ENCODE measurements around the gene SGPP2.
"Not testable (repeated sequence)": the region's sequence is repeated elsewhere in the genome, so short reads cannot be mapped to it uniquely, and the experiment has no call there.

SGPP2 gene

DNA sequence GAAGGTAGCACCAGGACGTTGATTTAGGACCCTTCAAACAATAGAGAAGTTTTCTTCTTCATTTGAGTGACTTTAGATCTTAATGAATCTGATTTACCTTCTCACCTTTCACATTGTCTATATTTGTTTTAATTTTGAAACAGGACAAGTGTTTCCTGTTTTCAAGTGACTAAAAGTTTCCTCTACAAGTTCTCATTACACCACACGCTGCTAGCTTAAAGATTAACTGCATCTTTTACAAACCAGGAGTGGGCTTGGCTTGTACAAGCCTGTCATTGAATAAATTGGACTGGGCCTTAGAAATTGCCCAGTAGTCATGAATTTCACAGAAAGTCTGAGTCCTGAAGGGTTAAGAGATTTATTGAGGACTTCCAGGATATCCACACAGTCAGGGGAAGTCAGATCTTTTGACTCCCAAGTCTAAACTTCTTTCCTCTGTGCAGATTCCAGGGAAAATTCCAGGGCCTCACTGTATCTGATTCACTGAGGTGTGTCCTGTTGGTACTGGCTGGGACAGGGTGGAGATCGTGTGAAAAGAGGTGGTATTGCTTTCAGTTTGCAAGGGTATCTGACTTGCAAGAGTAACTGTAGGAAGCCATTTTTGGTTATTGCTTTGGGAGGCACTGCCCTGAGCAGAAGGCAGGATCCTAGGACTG lies 3.4 kb downstream of the SGPP2 start:
- H3K9me3 ChIP-seq (ENCODE audit: control insufficient read depth in 2 of 2, low read length in 2 of 2) = no peaks in the 10 kb centered on the region
- H3K4me1 ChIP-seq (ENCODE audit: control insufficient read depth, insufficient read depth, low read length) = peaks cover 10% of the 10 kb centered on the region
- no peak overlapping the region for H3K27ac ChIP-seq (ENCODE audit: low read length)
- H3K9ac ChIP-seq (ENCODE audit: low read length in 2 of 2) = no peak overlapping the region
- no peaks in the 10 kb centered on the region for H3K36me3 ChIP-seq (ENCODE audit: control insufficient read depth in 2 of 2, insufficient read depth in 2 of 2, low read length in 2 of 2)
- peaks cover 14 to 26% of the 10 kb centered on the region in 2 donors for H3K27me3 ChIP-seq (ENCODE audit: control insufficient read depth in 1 of 2, insufficient read depth in 2 of 2, low read length in 2 of 2)
- no peak overlapping the region for H3K4me3 ChIP-seq (ENCODE audit: low read length in 2 of 2)

DNA sequence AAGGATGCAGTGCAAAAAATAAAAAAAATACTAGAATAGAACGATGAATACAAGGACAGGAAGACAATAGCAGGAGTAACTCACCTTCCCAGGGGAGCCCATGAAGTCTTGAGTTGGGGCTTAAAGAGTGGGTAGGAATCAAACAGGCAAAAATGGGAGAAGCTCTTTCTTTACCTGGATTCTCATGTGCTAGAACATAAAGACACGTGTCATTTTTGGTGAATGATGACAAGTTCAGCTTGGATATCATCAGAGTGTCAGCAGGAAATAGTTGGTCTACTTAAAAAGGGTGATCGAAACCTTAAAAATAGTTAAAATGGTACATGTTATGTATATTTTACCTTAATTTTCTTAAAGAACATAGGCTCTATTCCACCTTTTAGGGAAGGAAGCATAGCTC lies 5.7 kb downstream of the SGPP2 start:
- Histone ChIP-seq H3K9me3 (ENCODE audit: control insufficient read depth in 2 of 2, low read length in 2 of 2) (no peaks in the 10 kb centered on the region), H3K27me3 (ENCODE audit: control insufficient read depth in 1 of 2, insufficient read depth in 2 of 2, low read length in 2 of 2) (peaks cover 5 to 8% of the 10 kb centered on the region in 2 donors), H3K36me3 (ENCODE audit: control insufficient read depth in 2 of 2, insufficient read depth in 2 of 2, low read length in 2 of 2) (no peaks in the 10 kb centered on the region), H3K9ac (ENCODE audit: low read length in 2 of 2) (no peak overlapping the region), H3K4me3 (ENCODE audit: low read length in 2 of 2) (no peak overlapping the region), H3K4me1 (ENCODE audit: control insufficient read depth, insufficient read depth, low read length) (peaks cover 3% of the 10 kb centered on the region), H3K27ac (ENCODE audit: low read length) (no peak overlapping the region)

GRCh38 chr2:222430681-222431080 lies 6.3 kb downstream of the SGPP2 start:
- Histone ChIP-seq H3K36me3 (ENCODE audit: control insufficient read depth in 2 of 2, insufficient read depth in 2 of 2, low read length in 2 of 2) (no peaks in the 10 kb centered on the region), H3K4me1 (ENCODE audit: control insufficient read depth, insufficient read depth, low read length) (no peaks in the 10 kb centered on the region), H3K4me3 (ENCODE audit: low read length in 2 of 2) (no peak overlapping the region), H3K27me3 (ENCODE audit: control insufficient read depth in 1 of 2, insufficient read depth in 2 of 2, low read length in 2 of 2) (peaks cover 0 to 2% of the 10 kb centered on the region in 2 donors), H3K9ac (ENCODE audit: low read length in 2 of 2) (no peak overlapping the region), H3K9me3 (ENCODE audit: control insufficient read depth in 2 of 2, low read length in 2 of 2) (no peaks in the 10 kb centered on the region), H3K27ac (ENCODE audit: low read length) (no peak overlapping the region)

GRCh38 chr2:222431869-222432268 lies 7.5 kb downstream of the SGPP2 start:
- no peak overlapping the region for H3K9ac ChIP-seq (ENCODE audit: low read length in 2 of 2)
- H3K4me3 ChIP-seq (ENCODE audit: low read length in 2 of 2) = no peak overlapping the region
- no peak overlapping the region for H3K27ac ChIP-seq (ENCODE audit: low read length)

GRCh38 chr2:222433332-222434173 lies 9.2 kb downstream of the SGPP2 start:
- Histone ChIP-seq H3K9me3 (ENCODE audit: control insufficient read depth in 2 of 2, low read length in 2 of 2) (no peaks in the 10 kb centered on the region), H3K4me3 (ENCODE audit: low read length in 2 of 2) (no peak overlapping the region), H3K27ac (ENCODE audit: low read length) (no peak overlapping the region), H3K36me3 (ENCODE audit: control insufficient read depth in 2 of 2, insufficient read depth in 2 of 2, low read length in 2 of 2) (no peaks in the 10 kb centered on the region), H3K4me1 (ENCODE audit: control insufficient read depth, insufficient read depth, low read length) (no peaks in the 10 kb centered on the region), H3K9ac (ENCODE audit: low read length in 2 of 2) (no peak overlapping the region), H3K27me3 (ENCODE audit: control insufficient read depth in 1 of 2, insufficient read depth in 2 of 2, low read length in 2 of 2) (no peaks in the 10 kb centered on the region)

More at GRCh38 chr2:222431869-222432268, 7.5 kb downstream of the SGPP2 start:
- Histone ChIP-seq H3K27me3 (ENCODE audit: control insufficient read depth in 1 of 2, insufficient read depth in 2 of 2, low read length in 2 of 2) (no peaks in the 10 kb centered on the region), H3K36me3 (ENCODE audit: control insufficient read depth in 2 of 2, insufficient read depth in 2 of 2, low read length in 2 of 2) (no peaks in the 10 kb centered on the region), H3K9me3 (ENCODE audit: control insufficient read depth in 2 of 2, low read length in 2 of 2) (no peaks in the 10 kb centered on the region), H3K4me1 (ENCODE audit: control insufficient read depth, insufficient read depth, low read length) (no peaks in the 10 kb centered on the region)

- no peak overlapping the region for H3K9ac ChIP-seq (ENCODE audit: low read length in 2 of 2)
- H3K36me3 ChIP-seq (ENCODE audit: control insufficient read depth in 2 of 2, insufficient read depth in 2 of 2, low read length in 2 of 2) = no peaks in the 10 kb centered on the region
- H3K4me3 ChIP-seq (ENCODE audit: low read length in 2 of 2) = no peak overlapping the region
- H3K27me3 ChIP-seq (ENCODE audit: control insufficient read depth in 1 of 2, insufficient read depth in 2 of 2, low read length in 2 of 2) = no peaks in the 10 kb centered on the region
- H3K27ac ChIP-seq (ENCODE audit: low read length) = no peak overlapping the region
- no peaks in the 10 kb centered on the region for H3K9me3 ChIP-seq (ENCODE audit: control insufficient read depth in 2 of 2, low read length in 2 of 2)
- H3K4me1 ChIP-seq (ENCODE audit: control insufficient read depth, insufficient read depth, low read length) = no peaks in the 10 kb centered on the region
Observed at GRCh38 chr2:222434204-222434603, 9.9 kb downstream of the SGPP2 start.

- H3K27me3 ChIP-seq (ENCODE audit: control insufficient read depth in 1 of 2, insufficient read depth in 2 of 2, low read length in 2 of 2); H3K4me1 ChIP-seq (ENCODE audit: control insufficient read depth, insufficient read depth, low read length); H3K9me3 ChIP-seq (ENCODE audit: control insufficient read depth in 2 of 2, low read length in 2 of 2); H3K4me3 ChIP-seq (ENCODE audit: low read length in 2 of 2); H3K9ac ChIP-seq (ENCODE audit: low read length in 2 of 2); H3K36me3 ChIP-seq (ENCODE audit: control insufficient read depth in 2 of 2, insufficient read depth in 2 of 2, low read length in 2 of 2); H3K27ac ChIP-seq (ENCODE audit: low read length): not testable (repeated sequence)
Observed at GRCh38 chr2:222435400-222436039, 11.2 kb downstream of the SGPP2 start.

DNA sequence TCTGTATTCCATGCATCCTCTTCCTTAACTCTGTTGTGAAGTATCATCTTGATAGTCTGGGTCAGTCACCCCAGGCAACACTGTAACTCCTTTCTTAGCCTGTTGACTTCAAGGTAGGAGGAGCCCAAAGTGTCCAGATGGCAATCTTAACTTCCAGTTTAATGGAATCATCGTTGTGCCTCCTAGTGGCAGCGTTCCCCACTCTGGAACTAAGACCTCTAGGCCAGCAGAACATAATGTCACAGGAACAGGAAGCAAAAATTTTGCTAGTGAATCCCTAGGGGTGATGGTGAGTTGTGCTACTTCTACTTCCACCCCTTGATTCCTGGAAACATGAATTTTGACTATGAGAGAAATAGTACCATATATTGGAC lies 11.7 kb downstream of the SGPP2 start:
- H3K27ac ChIP-seq (ENCODE audit: low read length) = no peak overlapping the region

DNA sequence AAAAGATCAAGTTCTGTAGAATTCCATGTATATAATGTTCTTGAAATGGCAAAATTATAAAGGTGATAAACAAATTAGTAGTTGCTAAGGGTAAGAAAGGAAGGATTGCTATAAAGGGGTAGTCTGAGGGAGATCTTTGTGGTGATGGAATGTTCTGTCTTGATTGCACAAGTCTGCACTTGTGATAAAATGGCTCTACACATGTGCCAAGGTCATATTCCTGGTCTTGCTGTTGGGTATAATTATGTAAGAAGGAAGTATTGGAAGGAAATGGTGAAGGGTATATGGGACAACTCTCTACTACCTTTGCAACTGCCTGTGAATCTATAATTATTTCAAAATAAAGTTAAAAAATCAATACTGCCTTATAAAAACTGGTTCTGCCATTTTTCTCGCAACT lies 15.3 kb downstream of the SGPP2 start:
- Histone ChIP-seq H3K9ac (ENCODE audit: low read length in 2 of 2) (no peak overlapping the region), H3K27ac (ENCODE audit: low read length) (no peak overlapping the region), H3K27me3 (ENCODE audit: control insufficient read depth in 1 of 2, insufficient read depth in 2 of 2, low read length in 2 of 2) (no peaks in the 10 kb centered on the region)

More for the DNA sequence above, 11.7 kb downstream of the SGPP2 start:
- H3K27me3 ChIP-seq (ENCODE audit: control insufficient read depth in 1 of 2, insufficient read depth in 2 of 2, low read length in 2 of 2) = no peaks in the 10 kb centered on the region
- H3K9ac ChIP-seq (ENCODE audit: low read length in 2 of 2) = no peak overlapping the region
- H3K4me3 ChIP-seq (ENCODE audit: low read length in 2 of 2) = no peak overlapping the region
- H3K36me3 ChIP-seq (ENCODE audit: control insufficient read depth in 2 of 2, insufficient read depth in 2 of 2, low read length in 2 of 2) = no peaks in the 10 kb centered on the region
- H3K9me3 ChIP-seq (ENCODE audit: control insufficient read depth in 2 of 2, low read length in 2 of 2) = no peaks in the 10 kb centered on the region
- H3K4me1 ChIP-seq (ENCODE audit: control insufficient read depth, insufficient read depth, low read length) = no peaks in the 10 kb centered on the region

DNA sequence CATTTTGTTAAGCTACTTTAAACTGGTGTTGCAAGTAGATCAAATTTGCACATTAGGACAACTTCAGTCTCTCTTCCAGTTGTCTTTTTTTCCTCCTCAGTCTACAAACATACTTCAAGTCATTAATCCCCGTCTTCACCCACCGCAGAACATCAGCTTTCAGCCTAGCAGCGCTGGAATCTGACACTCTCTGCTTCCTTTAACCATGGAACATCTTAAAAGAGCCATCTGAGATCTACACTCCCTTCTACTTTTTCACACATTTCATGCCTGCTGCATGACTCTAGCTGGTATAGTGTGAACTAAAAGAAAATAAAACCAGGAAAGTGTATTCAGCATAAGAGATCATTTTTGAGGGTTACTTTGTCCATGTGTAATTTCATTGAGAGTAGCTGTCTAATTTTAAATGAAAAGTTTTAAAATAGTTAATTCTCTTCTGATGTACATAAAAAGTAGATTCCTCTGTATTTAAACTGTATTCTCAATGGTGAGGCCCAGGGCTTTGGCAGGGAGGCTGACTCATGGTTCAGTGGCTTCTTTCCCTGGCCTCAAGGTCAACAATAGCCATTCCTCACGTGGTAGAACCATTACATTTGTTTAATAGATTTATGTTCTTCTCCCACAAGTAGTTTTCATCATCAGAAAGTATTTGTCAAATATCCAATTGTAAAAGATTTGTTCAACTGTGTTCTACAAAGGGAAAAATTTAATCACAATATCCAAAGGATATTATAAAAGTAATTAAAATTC lies 16.5 kb downstream of the SGPP2 start:
- no peaks in the 10 kb centered on the region for H3K9me3 ChIP-seq (ENCODE audit: control insufficient read depth in 2 of 2, low read length in 2 of 2)
- no peak overlapping the region for H3K27ac ChIP-seq (ENCODE audit: low read length)
- no peak overlapping the region for H3K4me3 ChIP-seq (ENCODE audit: low read length in 2 of 2)
- peaks cover 0 to 2% of the 10 kb centered on the region in 2 donors for H3K27me3 ChIP-seq (ENCODE audit: control insufficient read depth in 1 of 2, insufficient read depth in 2 of 2, low read length in 2 of 2)
- H3K4me1 ChIP-seq (ENCODE audit: control insufficient read depth, insufficient read depth, low read length) = no peaks in the 10 kb centered on the region
- H3K9ac ChIP-seq (ENCODE audit: low read length in 2 of 2) = no peak overlapping the region
- H3K36me3 ChIP-seq (ENCODE audit: control insufficient read depth in 2 of 2, insufficient read depth in 2 of 2, low read length in 2 of 2) = no peaks in the 10 kb centered on the region

More for the DNA sequence above, 15.3 kb downstream of the SGPP2 start:
- H3K4me3 ChIP-seq (ENCODE audit: low read length in 2 of 2) = no peak overlapping the region
- no peaks in the 10 kb centered on the region for H3K4me1 ChIP-seq (ENCODE audit: control insufficient read depth, insufficient read depth, low read length)
- H3K36me3 ChIP-seq (ENCODE audit: control insufficient read depth in 2 of 2, insufficient read depth in 2 of 2, low read length in 2 of 2) = no peaks in the 10 kb centered on the region
- H3K9me3 ChIP-seq (ENCODE audit: control insufficient read depth in 2 of 2, low read length in 2 of 2) = no peaks in the 10 kb centered on the region

Data from stomach smooth muscle (tissue), 2 donors.